HG03520 (cell line): Measurements from ENCODE around the gene SUCNR1.

Experiments used
- ATAC-seq: cut with Tn5 transposase; IDR thresholded peaks from one replicate; pipeline ENCODE4 v1.9.1; 2021; ENCODE audit warnings: mild to moderate bottlenecking, moderate library complexity; ENCODE audit not compliant: unreplicated experiment

SUCNR1 gene

DNA sequence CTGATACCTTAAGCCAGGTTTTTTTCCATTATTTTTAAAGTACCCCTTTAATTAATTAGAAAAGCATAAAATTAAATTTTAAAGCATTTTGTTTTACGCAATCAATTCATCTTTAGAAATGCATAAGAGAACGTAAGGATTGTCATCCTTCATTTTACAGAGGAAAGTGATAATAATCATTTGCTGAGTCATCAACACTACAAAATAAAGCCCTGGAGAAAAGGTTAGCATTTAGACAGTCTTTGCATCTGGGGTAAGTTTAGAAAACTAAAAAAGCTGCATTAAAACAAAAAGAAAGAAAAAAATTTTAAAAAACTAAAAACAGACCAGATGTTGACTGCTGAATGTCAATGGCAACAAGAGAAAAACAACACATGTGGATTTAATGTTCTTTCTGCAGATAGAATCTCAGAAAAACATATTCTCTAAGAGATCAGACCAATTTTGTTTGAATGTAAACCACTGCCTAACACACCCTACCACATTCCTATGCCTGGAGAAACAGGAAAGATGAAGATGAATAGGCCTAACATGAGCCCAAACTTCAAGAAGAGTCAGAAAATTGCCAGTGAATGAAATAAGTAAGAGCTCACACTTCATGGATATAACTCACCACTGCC, 59.9 kb downstream of the SUCNR1 start:
- no peak for ATAC-seq
